SH-SY5Y (cell line): ENCODE measurements around the gene EGFL8.

Experiments used
- GATA2 ChIP-seq: IDR thresholded peaks from 2 replicates; pipeline ENCODE4 v1.6.1; 2011; ENCODE audit warnings: mild to moderate bottlenecking, low read depth, low read length
- GATA3 ChIP-seq: IDR thresholded peaks from 2 replicates; pipeline ENCODE4 v1.6.1; 2011; ENCODE audit warnings: low read depth, mild to moderate bottlenecking, low read length, moderate library complexity

DNA sequence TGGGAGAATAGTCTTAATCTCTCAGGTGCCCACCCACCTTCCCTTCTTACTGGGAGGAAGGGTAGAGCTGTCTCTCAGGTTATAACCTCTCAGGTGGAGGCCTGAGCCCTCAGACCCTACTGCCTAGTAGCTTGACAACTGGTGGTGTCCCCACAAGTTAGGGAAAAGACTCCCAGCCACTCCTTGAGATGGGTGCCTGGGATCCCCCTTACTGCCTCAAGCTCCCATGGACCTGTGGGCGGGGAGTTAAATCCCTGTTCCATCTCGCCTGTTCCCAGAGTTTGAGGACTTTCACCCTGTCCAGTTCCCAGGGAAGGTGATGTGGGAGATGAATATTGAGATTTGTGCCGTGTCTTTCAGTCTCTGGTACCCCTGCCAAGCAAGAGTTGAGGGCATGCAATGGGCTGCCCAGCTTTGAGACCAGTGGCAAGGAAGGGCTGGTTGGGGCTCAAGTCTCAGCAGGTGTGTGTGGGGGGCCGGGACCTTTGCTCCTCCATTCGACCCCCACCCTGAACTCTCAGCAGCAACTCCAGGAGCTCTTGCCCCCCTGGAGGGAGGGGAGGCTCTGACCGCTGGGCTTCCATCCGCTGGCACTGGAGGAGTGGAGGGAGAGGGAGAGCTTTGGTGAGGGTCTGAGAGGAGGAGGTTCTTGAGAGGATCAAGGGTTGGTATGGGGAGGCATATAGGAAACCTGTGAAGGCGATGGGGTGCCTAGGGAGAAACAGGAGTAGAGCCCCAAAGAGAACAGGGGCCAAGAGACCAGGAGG lies 26.7 kb downstream of the EGFL8 start:
- TF ChIP-seq GATA3 (no peak), GATA2 (no peak)
